ENCODE measurements around the gene ARMC6. TPM values are rescaled to one million over a fixed set of nuclear protein-coding genes. Genes with fewer than 3 reads are reported as not detected.

Gene ARMC6
- total and polyA plus RNA-seq, 2 experiments from 2014 or later: 40.9 to 112 TPM

- Mint-ChIP-seq H3K36me3 (ENCODE audit: low read depth) (peaks cover 69% of the 10 kb centered on the region), H3K27me3 (ENCODE audit: insufficient read depth, low read depth, poor library complexity) (peaks cover 9% of the 10 kb centered on the region), H3K4me1 (no peaks in the 10 kb centered on the region), H3K9me3 (no peaks in the 10 kb centered on the region), H3K4me3 (no peak overlapping the region), H3K27ac (no peak overlapping the region)
- no peak for TF ChIP-seq ZNF114 (CRISPR knock-in tag; IDR thresholded peaks at IDR 0.05)
- TF ChIP-seq REST (IDR thresholded peaks at IDR 0.05; ENCODE audit: unreplicated experiment): no peak
- no peak for TF ChIP-seq STAT1 (IDR thresholded peaks at IDR 0.05; ENCODE audit: unreplicated experiment)
- no peak for TF ChIP-seq ZNF462 (CRISPR knock-in tag; IDR thresholded peaks at IDR 0.05)
- TF ChIP-seq CTCF (conservative IDR thresholded peaks at IDR 0.05; ENCODE audit: low read depth in 2 of 2): no peak
- TF ChIP-seq EZH2 (IDR thresholded peaks at IDR 0.05; ENCODE audit: low read depth, unreplicated experiment): no peak
- TF ChIP-seq ETS1 (IDR thresholded peaks at IDR 0.05): no peak
- TF ChIP-seq CREB1 (CRISPR knock-in tag; IDR thresholded peaks at IDR 0.05; ENCODE audit: low read depth): no peak
- TF ChIP-seq NANOG (IDR thresholded peaks at IDR 0.05; ENCODE audit: borderline replicate concordance): no peak
- TF ChIP-seq JUNB (IDR thresholded peaks at IDR 0.05; ENCODE audit: unreplicated experiment): no peak
- no peak for TF ChIP-seq EZH2phosphoT487 (IDR thresholded peaks at IDR 0.05; ENCODE audit: unreplicated experiment)
- no peak for TF ChIP-seq ZNF331 (CRISPR knock-in tag; IDR thresholded peaks at IDR 0.05; ENCODE audit: low read depth)
- TF ChIP-seq POLR2AphosphoS5 (IDR thresholded peaks at IDR 0.05; ENCODE audit: low read depth): no peak
- no peak overlapping the region for H2AFZ ChIP-seq
- peaks cover 7% of the 10 kb centered on the region; the same call in 1 of the 2 replicates for H3F3A ChIP-seq (replicated peaks; ENCODE audit: low read depth)
- ATAC-seq: no peak
- no peak overlapping the region for H3K27ac ChIP-seq (ENCODE audit: low read depth)
- no peak overlapping the region for H3K4me2 ChIP-seq
- no peaks in the 10 kb centered on the region for H3K4me1 ChIP-seq (ENCODE audit: insufficient read depth)
- no peaks in the 10 kb centered on the region for H3K27me3 ChIP-seq (ENCODE audit: insufficient read depth)
- H3K4me3 ChIP-seq: no peak overlapping the region
- peaks cover 11% of the 10 kb centered on the region for H4K20me1 ChIP-seq (replicated peaks; ENCODE audit: insufficient read depth)
- H3K9me2 ChIP-seq (ENCODE audit: insufficient read depth): no peaks in the 10 kb centered on the region
- H3K36me3 ChIP-seq (ENCODE audit: insufficient read depth): peaks cover 6% of the 10 kb centered on the region; the same call in 1 of the 2 replicates
- no peaks in the 10 kb centered on the region for H3K79me2 ChIP-seq (replicated peaks; ENCODE audit: insufficient read depth)
- no peak for DNase-seq (ENCODE audit: low spot score)
These were observed 21.6 kb downstream of the ARMC6 start for GRCh38 chr19:19054939-19055440.
